PC-9 (cell line): ENCODE measurements around the gene APCDD1L.

Source experiments
- EZH2 ChIP-seq: fragments of 200-600 bp; sonication (generic); IDR thresholded peaks from 2 replicates; pipeline ENCODE4 v1.8.0; 2017; ENCODE audit warnings: antibody characterized with exemption, low read depth
- TF ChIP-seq, protein P1 (sequence below): fragments of 200-600 bp; sonication (generic); conservative IDR thresholded peaks from 2 replicates; pipeline ENCODE4 v1.6.1; 2017; ENCODE audit warnings: mixed run types, antibody characterized with exemption, mild to moderate bottlenecking, moderate library complexity

DNA sequence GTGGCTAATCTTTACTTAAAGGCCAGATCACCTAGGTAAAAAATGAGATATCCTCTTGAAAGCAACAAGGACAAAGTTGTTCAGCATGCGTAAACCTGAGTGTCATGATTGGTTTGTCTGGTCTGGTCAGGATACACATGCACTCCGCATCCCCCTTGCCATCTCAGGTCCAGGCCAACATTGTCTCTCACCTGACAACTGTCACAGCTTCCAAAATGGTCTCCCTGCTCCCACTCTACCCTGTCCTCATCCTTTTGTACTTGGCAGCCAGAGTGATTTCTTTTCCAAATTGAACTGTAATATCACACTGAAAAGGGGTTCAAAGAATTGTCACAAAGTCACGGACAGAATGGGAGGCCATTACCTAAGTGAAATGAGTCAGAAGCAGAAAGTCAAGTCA lies 21.1 kb upstream of the APCDD1L start:
- TF ChIP-seq, protein P1, sequence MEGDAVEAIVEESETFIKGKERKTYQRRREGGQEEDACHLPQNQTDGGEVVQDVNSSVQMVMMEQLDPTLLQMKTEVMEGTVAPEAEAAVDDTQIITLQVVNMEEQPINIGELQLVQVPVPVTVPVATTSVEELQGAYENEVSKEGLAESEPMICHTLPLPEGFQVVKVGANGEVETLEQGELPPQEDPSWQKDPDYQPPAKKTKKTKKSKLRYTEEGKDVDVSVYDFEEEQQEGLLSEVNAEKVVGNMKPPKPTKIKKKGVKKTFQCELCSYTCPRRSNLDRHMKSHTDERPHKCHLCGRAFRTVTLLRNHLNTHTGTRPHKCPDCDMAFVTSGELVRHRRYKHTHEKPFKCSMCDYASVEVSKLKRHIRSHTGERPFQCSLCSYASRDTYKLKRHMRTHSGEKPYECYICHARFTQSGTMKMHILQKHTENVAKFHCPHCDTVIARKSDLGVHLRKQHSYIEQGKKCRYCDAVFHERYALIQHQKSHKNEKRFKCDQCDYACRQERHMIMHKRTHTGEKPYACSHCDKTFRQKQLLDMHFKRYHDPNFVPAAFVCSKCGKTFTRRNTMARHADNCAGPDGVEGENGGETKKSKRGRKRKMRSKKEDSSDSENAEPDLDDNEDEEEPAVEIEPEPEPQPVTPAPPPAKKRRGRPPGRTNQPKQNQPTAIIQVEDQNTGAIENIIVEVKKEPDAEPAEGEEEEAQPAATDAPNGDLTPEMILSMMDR = no peak
- TF ChIP-seq EZH2 = no peak
